Gastrocnemius medialis (tissue), 4 donors: Measurements from ENCODE around the gene CCDC85A. TPM values are rescaled to one million over a fixed set of nuclear protein-coding genes. Genes with fewer than 3 reads are reported as not detected.

Experiments used
- ATAC-seq, 2 donors: fragments of 150-250 bp; one replicate each; pipeline ENCODE4 v1.9.1; 2016
- DNase-seq, 2 donors: peaks; one replicate each; pipeline ENCODE4 v3.0.0-alpha.2; 2019
- H3K27ac ChIP-seq, 4 donors: fragments of 200-600 bp; sonication (generic); 1 replicate in 1 of 4; 2 replicates in 3 of 4; pipeline ENCODE4 v1.5.1; 2016 to 2018; ENCODE audit warnings: mild to moderate bottlenecking in 2 of 4, moderate library complexity in 1 of 4
- H3K27me3 ChIP-seq, 3 donors: fragments of 200-600 bp; sonication (generic) in 2 of 3; 1 replicate in 1 of 3; 2 replicates in 2 of 3; pipeline versions ENCODE4 v1.5.1 to v1.6.0; 2016 to 2019; ENCODE audit warnings: mild to moderate bottlenecking in 1 of 3, moderate library complexity in 1 of 3
- H3K36me3 ChIP-seq, 2 donors: fragments of 200-600 bp; sonication (generic) in 1 of 2; one replicate each; pipeline ENCODE4 v1.5.1; 2017 to 2018
- H3K4me1 ChIP-seq, 2 donors: fragments of 200-600 bp; sonication (generic) in 1 of 2; one replicate each; pipeline ENCODE4 v1.5.1; 2016 to 2017; ENCODE audit warnings: mild to moderate bottlenecking in 2 of 2
- H3K4me3 ChIP-seq, 4 donors: fragments of 200-600 bp; sonication (generic) in 3 of 4; 1 replicate in 1 of 4; 2 replicates in 3 of 4; pipeline ENCODE4 v1.5.1; 2016 to 2019; ENCODE audit warnings: mild to moderate bottlenecking in 2 of 4
- H3K9me3 ChIP-seq, 3 donors: fragments of 200-600 bp; sonication (generic) in 2 of 3; 1 replicate in 1 of 3; 2 replicates in 2 of 3; pipeline ENCODE4 v1.5.1; 2016 to 2019
- CTCF ChIP-seq, 5 experiments: fragments of 450-650 bp in 3 of 5; fragments of 200-600 bp in 2 of 5; sonication (generic) in 2 of 5; IDR thresholded peaks in 4 of 5; conservative IDR thresholded peaks in 1 of 5; 1 replicate in 4 of 5; 2 replicates in 1 of 5; pipeline ENCODE4 v1.5.1; 2016 to 2019; ENCODE audit warnings: antibody characterized with exemption in 5 of 5, mild to moderate bottlenecking in 3 of 5, moderate library complexity in 3 of 5
- POLR2A ChIP-seq, 2 donors: fragments of 450-650 bp; IDR thresholded peaks; one replicate each; pipeline ENCODE4 v1.6.1; 2017; ENCODE audit warnings: antibody characterized with exemption in 2 of 2, mild to moderate bottlenecking in 2 of 2, moderate library complexity in 2 of 2
- in situ Hi-C, 4 donors: fragments of 200-750 bp; cut with MboI; loops; one replicate each; pipeline versions ENCODE4 v1.15.0 to v1.8.0; 2017; ENCODE audit warnings: low sequenced_read_pairs in 4 of 4
- intact Hi-C: fragments of 100-400 bp; cut with DNase I; formaldehyde crosslinking; loops from one replicate; pipeline ENCODE4 v1.15.1; 2023; ENCODE audit warnings: low total_unique reads
- total RNA-seq, 4 donors: library from RNA; depleted of rRNA; stranded (reverse); fragments of >200 nt; gene quantifications; one replicate each; pipeline versions ENCODE4 v1.1.0 to v1.2.3, GENCODE V29; 2016

The CCDC85A gene
- total RNA-seq, 4 donors from 2014 or later = 4.6 to 8.2 (median 6.1) TPM

DNA sequence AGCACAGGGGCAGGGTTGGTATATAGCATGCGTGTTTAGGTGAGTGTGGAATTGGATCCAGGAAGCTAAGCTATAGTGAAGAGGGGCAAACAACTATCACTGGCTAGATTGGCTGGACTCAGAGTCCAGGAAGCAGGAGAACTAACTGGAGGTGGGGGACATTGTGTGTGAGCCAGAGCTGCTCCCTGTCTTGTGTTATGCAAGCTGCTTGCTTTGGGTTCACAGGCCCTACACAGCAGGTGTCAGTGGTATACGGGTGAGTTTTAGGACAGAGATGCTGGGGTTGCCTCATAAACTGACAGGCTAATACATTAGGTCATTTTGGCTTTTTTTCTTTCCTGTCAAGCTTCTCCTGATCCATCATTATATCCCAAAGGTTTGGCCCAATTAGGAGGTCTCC is 87.5 kb downstream of the CCDC85A start:
- no peak for ATAC-seq
- no peaks in the 10 kb centered on the region for H3K27me3 ChIP-seq

DNA sequence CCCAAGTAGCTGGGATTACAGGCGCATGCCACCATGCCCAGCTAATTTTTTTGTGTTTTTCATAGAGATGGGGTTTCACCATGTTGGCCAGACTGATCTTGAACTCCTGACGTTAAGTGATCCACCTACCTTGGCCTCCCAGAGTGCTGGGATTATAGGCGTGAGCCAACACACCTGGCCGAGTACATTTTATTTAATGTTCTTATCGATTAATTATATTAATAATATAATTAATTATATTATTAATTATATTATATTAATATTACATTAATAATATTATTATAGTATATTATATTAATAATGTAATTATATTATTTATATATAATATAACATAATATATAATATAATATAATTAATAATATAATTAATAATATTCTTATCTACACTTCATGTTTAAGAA is 101.4 kb downstream of the CCDC85A start:
- DNase-seq (no peak), ATAC-seq (no peak)
- no peaks in the 10 kb centered on the region for H3K27me3 ChIP-seq
- peaks cover 0 to 4% of the 10 kb centered on the region in 2 donors for H3K4me1 ChIP-seq
- H3K9me3 ChIP-seq = no peaks in the 10 kb centered on the region
- no peak overlapping the region for H3K27ac ChIP-seq
- intact Hi-C loops = no loop called here
- in situ Hi-C loops = no loop called here
- H3K4me3 ChIP-seq = no peak overlapping the region
- no peak for TF ChIP-seq CTCF (IDR thresholded peaks at IDR 0.05 in 4 of 5, conservative IDR thresholded peaks at IDR 0.05 in 1 of 5)
- no peak for TF ChIP-seq POLR2A (IDR thresholded peaks at IDR 0.05)
- H3K36me3 ChIP-seq = no peaks in the 10 kb centered on the region

More for the DNA sequence above, 87.5 kb downstream of the CCDC85A start:
- intact Hi-C loops = no loop called here
- TF ChIP-seq CTCF (IDR thresholded peaks at IDR 0.05 in 4 of 5, conservative IDR thresholded peaks at IDR 0.05 in 1 of 5) (no peak), POLR2A (IDR thresholded peaks at IDR 0.05) (no peak)
- Histone ChIP-seq H3K36me3 (no peaks in the 10 kb centered on the region), H3K9me3 (no peaks in the 10 kb centered on the region), H3K4me3 (no peak overlapping the region), H3K27ac (no peak overlapping the region), H3K4me1 (no peaks in the 10 kb centered on the region)
- DNase-seq = no peak
- in situ Hi-C loops = no loop called here

DNA sequence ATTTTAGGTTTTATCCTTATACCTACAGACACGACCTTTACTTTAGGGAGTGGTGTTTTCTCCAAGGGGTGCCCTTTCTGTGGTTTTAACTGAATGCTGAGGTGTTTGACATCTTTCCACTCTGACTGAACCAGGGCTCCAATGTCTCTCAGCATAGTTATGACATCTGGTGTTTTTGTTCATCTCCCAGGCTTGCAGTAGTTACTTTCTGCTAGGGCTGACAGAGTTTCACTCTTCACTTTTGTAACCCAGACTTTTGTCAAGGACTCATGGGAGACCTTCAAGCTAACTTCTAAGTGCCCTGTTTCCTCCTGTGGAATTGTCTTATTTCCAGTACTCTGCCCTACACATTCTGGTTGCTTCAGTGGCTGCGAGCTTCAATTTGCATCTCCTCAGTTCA is 103.1 kb downstream of the CCDC85A start:
- no peak for DNase-seq
- Histone ChIP-seq H3K27me3 (no peaks in the 10 kb centered on the region), H3K4me3 (no peak overlapping the region), H3K36me3 (no peaks in the 10 kb centered on the region), H3K4me1 (peaks cover 0 to 4% of the 10 kb centered on the region in 2 donors), H3K9me3 (no peaks in the 10 kb centered on the region), H3K27ac (no peak overlapping the region)
- no peak for ATAC-seq
- in situ Hi-C loops (no loop called here), intact Hi-C loops (no loop called here)
- TF ChIP-seq CTCF (IDR thresholded peaks at IDR 0.05 in 4 of 5, conservative IDR thresholded peaks at IDR 0.05 in 1 of 5) (no peak), POLR2A (IDR thresholded peaks at IDR 0.05) (no peak)

GRCh38 chr2:56287508-56287907 is 103.7 kb downstream of the CCDC85A start:
- ATAC-seq = no peak
- intact Hi-C loops = no loop called here
- in situ Hi-C loops = no loop called here
- no peaks in the 10 kb centered on the region for H3K9me3 ChIP-seq
- no peak overlapping the region for H3K4me3 ChIP-seq
- no peaks in the 10 kb centered on the region for H3K36me3 ChIP-seq
- no peak for DNase-seq
- H3K4me1 ChIP-seq = peaks cover 0 to 4% of the 10 kb centered on the region in 2 donors
- TF ChIP-seq POLR2A (IDR thresholded peaks at IDR 0.05) = no peak
- no peak for TF ChIP-seq CTCF (IDR thresholded peaks at IDR 0.05 in 4 of 5, conservative IDR thresholded peaks at IDR 0.05 in 1 of 5)
- no peaks in the 10 kb centered on the region for H3K27me3 ChIP-seq
- H3K27ac ChIP-seq = no peak overlapping the region

GRCh38 chr2:56287974-56288373 is 104.2 kb downstream of the CCDC85A start:
- Histone ChIP-seq H3K36me3 (no peaks in the 10 kb centered on the region), H3K4me3 (no peak overlapping the region), H3K27ac (no peak overlapping the region), H3K9me3 (no peaks in the 10 kb centered on the region), H3K4me1 (peaks cover 0 to 4% of the 10 kb centered on the region in 2 donors), H3K27me3 (no peaks in the 10 kb centered on the region)
- no peak for DNase-seq
- intact Hi-C loops (no loop called here), in situ Hi-C loops (no loop called here)
- ATAC-seq = no peak
- TF ChIP-seq CTCF (IDR thresholded peaks at IDR 0.05 in 4 of 5, conservative IDR thresholded peaks at IDR 0.05 in 1 of 5) (no peak), POLR2A (IDR thresholded peaks at IDR 0.05) (no peak)
